Activated B cell treated with CpG ODN at 0.5 μM for 24 hours (primary cell): ENCODE data around the gene TMEM30B. TPM values are rescaled to one million over a fixed set of nuclear protein-coding genes. Genes with fewer than 3 reads are reported as not detected.
"Not testable (repeated sequence)": the region's sequence is repeated elsewhere in the genome, so short reads cannot be mapped to it uniquely, and the experiment has no call there.

Experiments used
- ATAC-seq: fragments of 200-7000 bp; cut with Tn5 transposase; one replicate; pipeline ENCODE4 v1.10.0; 2021; ENCODE audit warnings: low read depth, mild to moderate bottlenecking, moderate library complexity
- CTCF ChIA-PET: fragments of 350-600 bp; sonication (Branson Sonifier 250); formaldehyde crosslinking; loops from one replicate; lab custom pipeline; 2021; ENCODE audit warnings: antibody characterized with exemption; lab: Charles Lee
- POLR2A ChIA-PET: fragments of 350-600 bp; sonication (Branson Sonifier 250); formaldehyde crosslinking; loops from one replicate; lab custom pipeline; 2021; ENCODE audit warnings: antibody characterized with exemption; lab: Charles Lee
- DNase-seq: peaks from one replicate; pipeline ENCODE4 v3.0.0; 2022
- H3K27ac Mint-ChIP-seq: one replicate; pipeline ENCODE4 v1.8.0; 2020; ENCODE audit warnings: mixed read lengths
- H3K27me3 Mint-ChIP-seq: one replicate; pipeline ENCODE4 v1.8.0; 2021; ENCODE audit warnings: mixed read lengths
- H3K36me3 Mint-ChIP-seq: one replicate; pipeline ENCODE4 v1.8.0; 2021; ENCODE audit warnings: low read depth, mixed read lengths
- H3K4me1 Mint-ChIP-seq: one replicate; pipeline ENCODE4 v1.8.0; 2021; ENCODE audit warnings: mixed read lengths
- H3K4me3 Mint-ChIP-seq: one replicate; pipeline ENCODE4 v1.8.0; 2020; ENCODE audit warnings: mild to moderate bottlenecking, mixed read lengths
- H3K9me3 Mint-ChIP-seq: one replicate; pipeline ENCODE4 v1.8.0; 2020; ENCODE audit warnings: mixed read lengths
- CTCF ChIP-seq: fragments of 200-600 bp; IDR thresholded peaks from one replicate; pipeline ENCODE4 v1.8.0; 2022; ENCODE audit warnings: antibody characterized with exemption, mild to moderate bottlenecking
- intact Hi-C: fragments of 100-400 bp; cut with micrococcal nuclease; formaldehyde crosslinking; loops from one replicate; pipeline ENCODE4 v1.15.1; 2024
- total RNA-seq: library from RNA; stranded (reverse); gene quantifications from 2 replicates; pipeline ENCODE4 v1.2.3, GENCODE V29; 2022

Gene TMEM30B
- total RNA-seq, 1 donor from 2014 or later = not detected

- H3K9me3 Mint-ChIP-seq = peaks cover 10% of the 10 kb centered on the region
- intact Hi-C loops = no loop called here
- H3K27me3 Mint-ChIP-seq = peaks cover 6% of the 10 kb centered on the region
- ChIA-PET POLR2A (no interaction called here), CTCF (no interaction called here)
- H3K4me3 Mint-ChIP-seq = no peak overlapping the region
- no peaks in the 10 kb centered on the region for H3K4me1 Mint-ChIP-seq
- ATAC-seq = no peak
- TF ChIP-seq CTCF = no peak
- H3K36me3 Mint-ChIP-seq = no peaks in the 10 kb centered on the region
- no peak for DNase-seq
- no peak overlapping the region for H3K27ac Mint-ChIP-seq
Observed at GRCh38 chr14:61244009-61244408, 37.1 kb downstream of the TMEM30B start.

- intact Hi-C loops = no loop called here
- CTCF ChIA-PET = no interaction called here
- ATAC-seq (no peak), DNase-seq (no peak)
- H3K4me3 Mint-ChIP-seq = no peak overlapping the region
- peaks cover 10% of the 10 kb centered on the region for H3K9me3 Mint-ChIP-seq
- POLR2A ChIA-PET = no interaction called here
- peaks cover 6% of the 10 kb centered on the region for H3K27me3 Mint-ChIP-seq
- no peak for TF ChIP-seq CTCF
- no peak overlapping the region for H3K27ac Mint-ChIP-seq
- H3K4me1 Mint-ChIP-seq = no peaks in the 10 kb centered on the region
- H3K36me3 Mint-ChIP-seq = no peaks in the 10 kb centered on the region
Observed at GRCh38 chr14:61240206-61240605, 40.9 kb downstream of the TMEM30B start.

DNA sequence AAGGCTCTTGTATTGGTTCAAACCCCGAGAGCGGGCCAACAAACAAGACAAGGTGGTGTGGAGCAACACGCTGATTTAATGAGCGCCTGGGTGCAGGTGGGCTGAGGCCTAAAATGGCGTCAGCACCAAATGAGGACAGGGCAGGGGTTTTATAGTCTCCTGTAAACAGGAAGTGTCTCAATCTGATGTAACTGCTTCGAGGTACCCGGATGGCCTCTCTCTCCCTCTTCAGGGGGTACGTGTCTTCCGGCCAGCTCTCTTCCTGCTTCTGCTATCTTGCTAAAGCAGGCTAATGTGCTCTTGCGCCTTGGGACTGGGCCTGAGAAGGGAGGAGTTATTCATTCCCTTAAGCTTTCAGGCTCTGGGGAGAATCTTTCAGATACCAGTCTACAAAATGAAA lies 41.9 kb downstream of the TMEM30B start:
- POLR2A ChIA-PET, intact Hi-C loops, H3K27me3 Mint-ChIP-seq, H3K27ac Mint-ChIP-seq, H3K4me1 Mint-ChIP-seq, CTCF ChIA-PET, DNase-seq, ATAC-seq, H3K4me3 Mint-ChIP-seq, H3K36me3 Mint-ChIP-seq: not testable (repeated sequence)
- H3K9me3 Mint-ChIP-seq = peaks cover 10% of the 10 kb centered on the region

GRCh38 chr14:61238611-61239245 lies 42.4 kb downstream of the TMEM30B start:
- no peak for TF ChIP-seq CTCF
- intact Hi-C loops = no loop called here
- no peak for ATAC-seq
- ChIA-PET POLR2A (no interaction called here), CTCF (no interaction called here)
- H3K27ac Mint-ChIP-seq = no peak overlapping the region
- no peaks in the 10 kb centered on the region for H3K4me1 Mint-ChIP-seq
- no peaks in the 10 kb centered on the region for H3K36me3 Mint-ChIP-seq
- peaks cover 8% of the 10 kb centered on the region for H3K27me3 Mint-ChIP-seq
- peaks cover 10% of the 10 kb centered on the region for H3K9me3 Mint-ChIP-seq
- no peak for DNase-seq
- H3K4me3 Mint-ChIP-seq = no peak overlapping the region

- Mint-ChIP-seq H3K4me1 (no peaks in the 10 kb centered on the region), H3K27ac (no peak overlapping the region), H3K27me3 (peaks cover 24% of the 10 kb centered on the region), H3K4me3 (no peak overlapping the region), H3K9me3 (no peaks in the 10 kb centered on the region), H3K36me3 (no peaks in the 10 kb centered on the region)
- intact Hi-C loops = no loop called here
- DNase-seq (no peak), ATAC-seq (no peak)
- no peak for TF ChIP-seq CTCF
- CTCF ChIA-PET = no interaction called here
- POLR2A ChIA-PET = no interaction called here
Observed at GRCh38 chr14:61234215-61234916, 46.8 kb downstream of the TMEM30B start.
